Brain microvascular endothelial cell (primary cell): ENCODE data around the gene TTYH3.
"Not testable (repeated sequence)": the region's sequence is repeated elsewhere in the genome, so short reads cannot be mapped to it uniquely, and the experiment has no call there.

Source experiments
- DNase-seq: peaks from one replicate; pipeline ENCODE4 v3.0.0-alpha.2; 2020
- H3K27ac ChIP-seq: fragments of 250-450 bp; sonication (Bioruptor Pico); 2 replicates; pipeline ENCODE4 v1.5.1; 2020; ENCODE audit warnings: mild to moderate bottlenecking, moderate library complexity
- H3K27me3 ChIP-seq: fragments of 250-450 bp; sonication (Bioruptor Pico); replicated peaks from 2 replicates; pipeline ENCODE4 v1.5.1; 2020; ENCODE audit warnings: mild to moderate bottlenecking
- H3K36me3 ChIP-seq: fragments of 250-450 bp; sonication (Bioruptor Pico); replicated peaks from 2 replicates; pipeline ENCODE4 v1.5.1; 2020; ENCODE audit warnings: mild to moderate bottlenecking
- H3K4me3 ChIP-seq: 2 replicates; pipeline ENCODE4 v1.5.1; 2011; ENCODE audit warnings: low read depth, mild to moderate bottlenecking, control low read depth, low read length, moderate library complexity
- in situ Hi-C: cut with HindIII; loops from 2 replicates; pipeline ENCODE4 v1.10.0; 2017; ENCODE audit warnings: low sequenced_read_pairs, low pct_ligation_motif_present
- TF ChIP-seq, protein P1 (sequence below): IDR thresholded peaks from 2 replicates; pipeline ENCODE4 v1.5.1; 2011; ENCODE audit warnings: low read depth, mild to moderate bottlenecking, moderate library complexity, low read length, control low read depth, inconsistent platforms; ENCODE audit errors: missing control alignments

TTYH3 gene

DNA sequence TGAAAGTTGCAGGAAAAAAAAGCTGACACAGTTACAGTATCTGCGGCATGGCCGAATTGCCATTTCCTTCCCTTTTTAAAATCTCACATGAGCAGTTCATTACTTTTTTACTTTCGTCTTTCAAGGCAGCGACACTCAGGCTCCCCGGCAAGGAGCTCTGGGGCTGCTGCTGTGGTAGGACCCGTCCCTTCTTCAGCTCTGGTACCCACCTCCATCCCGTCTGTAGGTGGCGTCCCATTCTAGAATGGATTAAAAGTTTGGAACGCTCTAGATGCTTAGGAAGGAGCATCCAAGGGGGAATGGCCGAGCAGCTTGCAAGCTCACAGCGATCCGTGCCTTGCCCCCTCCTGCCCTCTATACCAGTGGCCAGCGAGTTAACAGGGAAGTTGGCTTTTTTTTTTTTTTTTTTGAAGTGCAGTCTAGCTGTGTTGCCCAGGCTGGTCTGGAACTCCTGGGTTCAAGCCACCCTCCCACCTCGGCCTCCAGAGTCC is 22.8 kb upstream of the TTYH3 start:
- H3K36me3 ChIP-seq, result no peaks in the 10 kb centered on the region
- H3K27me3 ChIP-seq, result no peaks in the 10 kb centered on the region
- TF ChIP-seq, protein P1, sequence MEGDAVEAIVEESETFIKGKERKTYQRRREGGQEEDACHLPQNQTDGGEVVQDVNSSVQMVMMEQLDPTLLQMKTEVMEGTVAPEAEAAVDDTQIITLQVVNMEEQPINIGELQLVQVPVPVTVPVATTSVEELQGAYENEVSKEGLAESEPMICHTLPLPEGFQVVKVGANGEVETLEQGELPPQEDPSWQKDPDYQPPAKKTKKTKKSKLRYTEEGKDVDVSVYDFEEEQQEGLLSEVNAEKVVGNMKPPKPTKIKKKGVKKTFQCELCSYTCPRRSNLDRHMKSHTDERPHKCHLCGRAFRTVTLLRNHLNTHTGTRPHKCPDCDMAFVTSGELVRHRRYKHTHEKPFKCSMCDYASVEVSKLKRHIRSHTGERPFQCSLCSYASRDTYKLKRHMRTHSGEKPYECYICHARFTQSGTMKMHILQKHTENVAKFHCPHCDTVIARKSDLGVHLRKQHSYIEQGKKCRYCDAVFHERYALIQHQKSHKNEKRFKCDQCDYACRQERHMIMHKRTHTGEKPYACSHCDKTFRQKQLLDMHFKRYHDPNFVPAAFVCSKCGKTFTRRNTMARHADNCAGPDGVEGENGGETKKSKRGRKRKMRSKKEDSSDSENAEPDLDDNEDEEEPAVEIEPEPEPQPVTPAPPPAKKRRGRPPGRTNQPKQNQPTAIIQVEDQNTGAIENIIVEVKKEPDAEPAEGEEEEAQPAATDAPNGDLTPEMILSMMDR, result peak; percentile 78
- in situ Hi-C loops, result no loop called here
- no peak overlapping the region for H3K4me3 ChIP-seq
- no peak overlapping the region for H3K27ac ChIP-seq
- DNase-seq, result no peak

DNA sequence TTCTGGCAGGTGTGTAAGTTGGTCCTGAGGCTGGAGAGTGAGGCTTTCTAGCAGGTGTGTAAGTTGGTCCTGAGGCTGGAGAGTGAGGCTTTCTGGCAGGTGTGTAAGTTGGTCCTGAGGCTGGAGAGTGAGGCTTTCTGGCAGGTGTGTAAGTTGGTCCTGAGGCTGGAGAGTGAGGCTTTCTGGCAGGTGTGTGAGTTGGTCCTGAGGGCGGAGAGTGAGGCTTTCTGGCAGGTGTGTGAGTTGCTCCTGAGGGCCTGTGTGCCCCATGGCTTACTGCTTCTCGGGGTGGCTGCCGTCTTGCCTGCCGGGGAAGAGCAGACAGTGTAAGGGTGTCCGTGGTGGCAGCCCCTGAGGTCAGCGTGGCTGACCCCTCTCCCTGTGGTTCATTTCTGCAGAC is 22.1 kb upstream of the TTYH3 start:
- H3K27ac ChIP-seq, H3K27me3 ChIP-seq, DNase-seq, H3K4me3 ChIP-seq, H3K36me3 ChIP-seq: not testable (repeated sequence)
- in situ Hi-C loops, result loop anchor here (10.0 kb wide), 1 partner anchor 45 kb away; no protein-coding TSS in a partner anchor

DNA sequence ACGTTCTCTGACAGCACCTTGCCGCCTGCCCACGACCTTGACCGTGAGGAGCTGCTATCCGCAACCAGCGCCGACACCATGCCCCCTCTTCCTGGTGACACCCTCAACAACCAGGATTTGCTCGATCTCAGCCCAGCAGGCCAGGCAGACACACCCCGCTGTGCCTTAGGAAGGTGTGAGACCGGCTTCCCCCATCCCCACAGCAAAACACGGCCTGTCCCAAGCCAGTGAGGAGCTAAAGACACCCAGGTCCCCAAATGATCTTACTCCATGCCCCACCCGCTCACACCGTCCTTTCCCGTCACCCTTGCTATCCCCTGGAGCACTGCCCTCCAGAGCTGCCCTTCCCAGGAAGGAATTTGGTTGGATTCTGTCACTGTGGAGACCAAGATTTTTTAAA is 21.3 kb upstream of the TTYH3 start:
- no peak overlapping the region for H3K27ac ChIP-seq
- no peak for DNase-seq
- in situ Hi-C loops, result loop anchor here (10.0 kb wide), 1 partner anchor 46 kb away; no protein-coding TSS in a partner anchor

DNA sequence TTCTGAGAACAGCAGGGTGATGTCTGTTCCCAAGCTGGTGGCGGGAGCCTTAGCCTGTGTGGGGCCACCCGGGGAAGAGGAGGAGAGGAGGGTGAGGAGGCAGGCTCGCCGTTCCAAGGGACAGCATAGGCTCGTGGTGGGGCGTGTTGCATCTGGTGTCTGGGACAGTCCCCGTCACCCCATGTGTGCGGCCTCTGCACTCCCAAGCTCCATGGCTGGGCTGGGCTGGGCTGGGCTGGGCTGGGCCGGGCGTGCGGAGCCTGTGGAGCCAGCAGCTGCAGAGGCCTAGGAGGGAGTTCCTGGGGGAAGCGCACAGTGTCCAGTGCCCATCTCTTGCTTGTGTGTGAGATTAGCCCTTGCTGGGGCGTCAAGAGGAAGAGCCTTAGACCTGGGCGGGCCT is 20.9 kb upstream of the TTYH3 start:
- TF ChIP-seq, protein P1, result no peak
- Histone ChIP-seq H3K4me3 (no peak overlapping the region), H3K27me3 (no peaks in the 10 kb centered on the region), H3K27ac (no peak overlapping the region), H3K36me3 (no peaks in the 10 kb centered on the region)
- in situ Hi-C loops, result loop anchor here (10.0 kb wide), 1 partner anchor 46 kb away; no protein-coding TSS in a partner anchor
- DNase-seq, result no peak

More for the DNA sequence above, 21.3 kb upstream of the TTYH3 start:
- TF ChIP-seq, protein P1, result no peak
- no peaks in the 10 kb centered on the region for H3K27me3 ChIP-seq
- no peak overlapping the region for H3K4me3 ChIP-seq
- H3K36me3 ChIP-seq, result no peaks in the 10 kb centered on the region

DNA sequence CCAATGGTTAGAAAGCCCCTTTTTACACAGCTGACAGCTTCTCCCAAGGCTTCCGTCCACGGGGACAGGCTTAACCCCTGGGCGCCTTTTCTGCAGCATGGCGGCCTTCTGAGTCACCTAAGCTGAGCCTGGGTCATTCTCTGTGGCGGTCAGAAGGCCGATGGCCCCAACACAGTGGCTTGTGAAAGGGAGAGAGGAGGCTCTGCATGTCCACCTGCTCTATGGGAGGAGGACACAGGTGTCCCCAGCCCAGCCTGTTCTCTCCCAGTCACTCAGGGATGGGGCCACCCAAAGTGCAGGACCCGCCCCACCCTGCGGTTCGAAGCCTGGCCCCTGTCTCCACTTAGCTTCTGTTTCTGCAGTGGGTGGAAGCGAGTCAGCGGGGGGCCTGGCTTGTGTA is 20.4 kb upstream of the TTYH3 start:
- DNase-seq, result no peak
- H3K4me3 ChIP-seq, result no peak overlapping the region
- no peaks in the 10 kb centered on the region for H3K27me3 ChIP-seq
- in situ Hi-C loops, result loop anchor here (10.0 kb wide), 1 partner anchor 47 kb away; no protein-coding TSS in a partner anchor
- H3K36me3 ChIP-seq, result no peaks in the 10 kb centered on the region
- no peak overlapping the region for H3K27ac ChIP-seq
- TF ChIP-seq, protein P1, result no peak

DNA sequence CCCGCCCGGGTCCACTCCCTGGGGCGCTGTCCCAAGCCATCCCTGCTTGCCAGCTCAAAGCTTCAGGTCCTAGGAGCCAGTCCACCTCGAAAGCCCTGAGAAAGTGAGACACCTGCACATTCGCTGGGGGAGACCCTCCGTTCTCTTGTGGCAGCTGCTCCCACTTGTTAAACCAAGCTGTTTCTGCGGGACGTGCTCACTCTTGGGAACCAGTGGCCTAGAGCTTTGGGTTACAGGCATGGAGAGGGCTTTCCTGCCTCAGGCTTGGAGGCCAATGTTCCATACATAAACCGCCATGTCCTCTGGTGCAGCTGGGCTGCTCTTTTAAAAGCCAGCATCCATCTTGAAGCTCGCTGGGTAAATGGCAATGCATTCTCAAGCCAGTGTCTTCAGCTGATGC is 19.9 kb upstream of the TTYH3 start:
- no peak overlapping the region for H3K4me3 ChIP-seq
- no peaks in the 10 kb centered on the region for H3K27me3 ChIP-seq
- H3K27ac ChIP-seq, result no peak overlapping the region
- TF ChIP-seq, protein P1, result no peak
- no peak for DNase-seq
- in situ Hi-C loops, result loop anchor here (10.0 kb wide), 1 partner anchor 47 kb away; no protein-coding TSS in a partner anchor
- H3K36me3 ChIP-seq, result no peaks in the 10 kb centered on the region
